ENCODE results near the gene PPM1G.
"Not testable (repeated sequence)": the region's sequence is repeated elsewhere in the genome, so short reads cannot be mapped to it uniquely, and the experiment has no call there.

PPM1G gene

GRCh38 chr2:27409321-27410073, at the start of gene PPM1G:
Gene PPM1G (minus strand): TSS chr2:27409591. CDS start chr2:27409422, 169 bp downstream.
- peak; percentile 97 for DNase-seq

DNA sequence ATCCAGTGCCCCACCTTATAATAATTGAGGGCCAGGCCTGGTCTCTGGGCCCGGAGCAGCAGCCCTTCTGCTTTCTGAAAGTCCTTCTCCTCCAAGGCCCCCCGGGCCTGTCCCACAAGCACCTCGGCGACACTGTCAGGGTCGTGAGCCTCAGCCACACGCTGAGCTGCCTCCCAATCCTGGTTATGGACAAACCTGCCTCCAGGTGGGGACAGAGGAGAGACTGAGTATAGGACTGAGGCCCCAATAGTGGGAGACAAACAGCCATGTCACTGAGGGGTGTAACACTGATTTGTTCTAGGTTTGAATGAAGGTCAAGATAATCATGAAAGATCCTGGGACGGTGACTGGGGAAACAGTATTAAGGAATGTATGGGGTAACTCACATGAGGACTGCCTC, 44.6 kb upstream of the PPM1G start:
- no peak for DNase-seq

GRCh38 chr2:27451095-27451494, 41.7 kb upstream of the PPM1G start:
- no peak for DNase-seq

- no peak for DNase-seq
Measured at GRCh38 chr2:27448381-27448780, 39.0 kb upstream of the PPM1G start.

GRCh38 chr2:27446057-27446456, 36.7 kb upstream of the PPM1G start:
- no peak for DNase-seq

GRCh38 chr2:27445615-27446014, 36.2 kb upstream of the PPM1G start:
- DNase-seq, result no peak

DNA sequence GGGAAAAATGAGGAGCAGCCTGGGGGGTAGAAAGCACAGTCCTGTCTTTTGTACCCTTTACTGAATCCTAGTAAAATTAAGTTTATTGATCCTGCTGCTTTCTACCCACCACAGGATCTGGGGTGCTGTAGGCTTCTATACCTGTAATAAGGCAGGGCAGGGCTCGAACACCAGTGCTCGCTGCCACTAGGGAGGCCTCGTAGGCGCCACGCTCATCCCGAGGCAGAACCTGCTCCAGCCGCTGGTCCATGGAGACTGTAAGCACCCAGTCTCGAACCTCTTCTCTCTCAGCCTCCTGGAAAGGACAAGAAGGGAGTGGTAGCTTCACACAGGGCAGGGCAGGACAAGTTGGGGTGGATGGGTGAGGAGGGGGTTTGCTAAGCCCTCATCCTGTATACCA, 35.8 kb upstream of the PPM1G start:
- DNase-seq, result no peak

GRCh38 chr2:27442920-27443282, 33.5 kb upstream of the PPM1G start:
- DNase-seq, result no peak

DNA sequence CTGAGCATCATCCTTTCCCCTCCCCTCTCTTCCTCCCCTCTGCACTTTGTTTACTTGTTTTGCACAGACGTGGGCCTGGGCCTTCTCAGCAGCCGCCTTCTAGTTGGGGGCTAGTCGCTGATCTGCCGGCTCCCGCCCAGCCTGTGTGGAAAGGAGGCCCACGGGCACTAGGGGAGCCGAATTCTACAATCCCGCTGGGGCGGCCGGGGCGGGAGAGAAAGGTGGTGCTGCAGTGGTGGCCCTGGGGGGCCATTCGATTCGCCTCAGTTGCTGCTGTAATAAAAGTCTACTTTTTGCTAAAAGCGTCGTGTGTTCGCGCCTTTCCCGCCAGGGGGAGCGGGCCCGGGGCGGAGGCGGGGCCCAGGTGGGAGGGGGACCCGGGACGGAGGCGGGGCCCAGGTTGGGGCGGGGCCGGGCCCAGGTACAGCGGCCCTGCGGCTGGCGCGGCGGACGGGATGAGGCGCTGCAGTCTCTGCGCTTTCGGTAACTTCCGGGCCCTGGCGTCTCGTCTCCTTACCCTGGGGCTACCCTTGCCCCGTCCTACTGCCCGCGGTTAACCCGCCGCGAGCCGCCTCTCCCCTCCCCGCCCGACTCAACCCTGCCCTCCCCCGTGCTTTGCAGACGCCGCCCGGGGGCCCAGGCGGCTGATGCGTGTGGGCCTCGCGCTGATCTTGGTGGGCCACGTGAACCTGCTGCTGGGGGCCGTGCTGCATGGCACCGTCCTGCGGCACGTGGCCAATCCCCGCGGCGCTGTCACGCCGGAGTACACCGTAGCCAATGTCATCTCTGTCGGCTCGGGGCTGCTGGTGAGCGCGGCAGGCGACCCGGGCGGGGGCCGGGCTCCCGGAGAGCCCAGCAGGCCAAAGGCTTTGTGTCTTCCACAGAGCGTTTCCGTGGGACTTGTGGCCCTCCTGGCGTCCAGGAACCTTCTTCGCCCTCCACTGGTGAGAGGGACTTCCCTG, 32.8 kb upstream of the PPM1G start, which contains the start of gene KRTCAP3:
KRTCAP3 (plus strand) TSS at position 424 of the 962 bp plus-strand sequence; CDS start at position 456, 32 bp downstream.
- no peak for DNase-seq

GRCh38 chr2:27441226-27441926, 32.0 kb upstream of the PPM1G start:
- DNase-seq, result no peak

DNA sequence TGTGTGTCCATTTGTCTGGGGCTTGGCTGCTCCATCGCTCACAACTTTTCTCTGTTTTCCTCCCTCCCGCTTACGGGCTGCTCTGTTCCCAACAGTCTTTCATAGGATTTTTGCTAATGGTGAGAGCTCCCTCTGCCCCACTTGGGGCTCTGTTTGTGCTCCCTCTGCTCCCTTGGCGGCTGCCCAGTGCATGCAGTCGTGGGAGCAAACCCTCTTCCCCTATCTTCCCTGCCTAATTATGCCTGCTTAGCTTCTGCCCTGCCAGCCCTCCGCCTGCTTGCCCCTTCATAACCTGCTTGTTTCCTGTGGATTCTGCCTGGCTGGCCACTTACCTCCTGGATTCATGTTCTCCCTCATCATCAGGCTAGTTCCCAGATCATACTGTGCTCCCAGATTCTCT, 26.2 kb upstream of the PPM1G start:
- DNase-seq, result no peak

DNA sequence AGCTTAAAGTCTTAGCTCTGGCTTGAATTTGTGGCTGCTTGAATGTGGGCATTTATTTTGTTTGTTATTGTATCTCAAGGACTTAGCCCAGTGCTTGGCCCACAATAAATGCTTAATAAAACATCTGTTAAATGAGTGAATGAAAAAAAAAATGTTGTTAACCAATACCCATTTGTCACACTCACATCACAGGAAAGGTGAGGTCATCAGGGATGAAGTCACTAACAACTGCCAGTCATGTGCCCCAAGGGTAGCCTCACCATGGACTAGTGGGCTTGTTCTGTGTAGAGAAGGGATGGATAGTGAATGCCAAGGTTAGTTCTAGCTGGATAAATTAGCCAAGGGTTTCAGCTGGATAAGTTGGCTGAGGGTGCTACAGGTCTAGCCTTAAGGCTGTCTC, 22.0 kb upstream of the PPM1G start:
- no peak for DNase-seq

GRCh38 chr2:27428978-27429541, 19.7 kb upstream of the PPM1G start:
- peak; percentile 62 for DNase-seq

GRCh38 chr2:27428213-27428977, 19.0 kb upstream of the PPM1G start, which contains the start of gene NRBP1:
Gene NRBP1 (plus strand): TSS chr2:27428631. CDS start chr2:27433274, 4,643 bp downstream.
- peak; percentile 98 for DNase-seq

DNA sequence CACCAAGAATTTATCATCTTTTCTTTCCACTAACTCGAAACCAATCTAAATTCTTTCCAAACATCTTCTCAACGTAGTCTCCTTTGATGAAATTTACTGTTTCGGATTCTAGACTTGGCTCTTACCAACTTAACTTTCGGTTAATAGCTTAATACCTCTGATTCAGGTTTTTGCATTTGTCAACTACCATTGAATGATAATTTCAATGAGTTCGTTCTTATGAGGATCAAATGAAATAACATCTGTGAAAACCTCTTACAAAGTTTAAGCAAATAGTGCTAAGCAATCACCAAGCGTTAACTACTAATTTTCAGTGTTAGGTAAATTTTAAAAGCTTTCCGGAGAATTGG, 18.4 kb upstream of the PPM1G start:
- DNase-seq, result no peak

- not testable (repeated sequence) for DNase-seq
Measured at GRCh38 chr2:27425039-27425438, 15.6 kb upstream of the PPM1G start.

DNA sequence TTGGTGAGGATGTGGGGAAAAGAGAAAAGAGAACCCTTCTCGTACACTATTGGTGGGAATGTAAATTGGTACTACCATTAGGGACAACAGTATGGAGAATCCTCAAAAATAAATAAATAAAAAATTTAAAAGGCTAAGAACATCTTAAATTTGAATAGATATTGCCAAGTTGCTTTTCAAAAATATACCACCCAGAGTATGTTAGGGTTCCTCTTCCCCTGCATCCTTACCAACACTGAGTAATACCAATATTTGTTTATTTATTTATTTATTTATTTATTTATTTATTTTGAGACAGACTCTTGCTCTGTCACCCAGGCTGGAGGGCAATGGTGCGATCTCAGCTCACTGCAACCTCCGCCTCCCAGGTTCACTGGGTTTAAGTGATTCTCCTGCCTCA, 13.6 kb upstream of the PPM1G start:
- no peak for DNase-seq

DNA sequence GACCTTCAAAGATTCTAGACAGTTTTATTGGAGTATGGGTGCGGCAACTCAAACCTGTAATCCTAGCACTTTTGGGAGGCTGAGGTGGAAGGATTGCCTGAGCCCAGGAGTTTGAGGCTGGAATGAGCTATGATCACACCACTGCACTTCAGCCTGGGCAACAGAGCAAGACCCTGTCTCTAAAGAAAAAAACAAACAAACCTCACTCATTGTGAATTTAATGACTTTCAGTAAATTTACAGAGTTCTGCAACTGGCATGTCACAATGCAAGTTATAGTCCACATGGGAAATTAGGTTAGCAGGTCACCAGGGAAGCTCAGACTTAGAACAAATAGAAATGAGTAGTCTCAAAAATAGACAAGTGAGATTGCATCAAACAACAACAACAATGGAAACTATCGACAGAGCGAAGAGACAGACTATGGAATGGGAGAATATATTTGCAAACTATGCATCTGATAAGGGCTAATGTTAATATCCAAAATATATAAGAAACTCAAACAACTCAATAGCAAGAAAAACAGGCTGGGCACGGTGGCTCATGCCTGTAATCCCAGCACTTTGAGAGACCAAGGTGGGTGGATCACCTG, 12.4 kb upstream of the PPM1G start:
- no peak for DNase-seq

DNA sequence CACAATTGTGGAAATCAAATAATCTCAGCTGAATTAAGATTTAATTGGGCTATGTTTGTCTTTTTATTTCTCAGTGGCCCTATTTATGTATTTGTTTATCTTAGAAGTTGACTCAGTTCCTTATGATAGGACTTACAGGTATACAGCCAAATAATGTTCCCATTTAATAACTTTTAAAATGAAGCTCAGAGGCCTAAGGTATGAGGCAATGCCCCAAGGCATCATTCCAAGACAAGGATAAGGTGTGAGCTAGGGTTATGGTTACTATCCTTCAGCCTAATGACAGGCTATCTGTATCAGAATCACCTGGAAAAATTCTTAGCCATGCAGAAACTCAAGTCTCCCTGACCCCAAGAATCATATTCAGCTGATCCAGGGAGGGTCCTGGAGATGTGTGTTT, 11.6 kb upstream of the PPM1G start:
- DNase-seq, result no peak

GRCh38 chr2:27416151-27416550, 6.8 kb upstream of the PPM1G start:
- DNase-seq, result no peak

DNA sequence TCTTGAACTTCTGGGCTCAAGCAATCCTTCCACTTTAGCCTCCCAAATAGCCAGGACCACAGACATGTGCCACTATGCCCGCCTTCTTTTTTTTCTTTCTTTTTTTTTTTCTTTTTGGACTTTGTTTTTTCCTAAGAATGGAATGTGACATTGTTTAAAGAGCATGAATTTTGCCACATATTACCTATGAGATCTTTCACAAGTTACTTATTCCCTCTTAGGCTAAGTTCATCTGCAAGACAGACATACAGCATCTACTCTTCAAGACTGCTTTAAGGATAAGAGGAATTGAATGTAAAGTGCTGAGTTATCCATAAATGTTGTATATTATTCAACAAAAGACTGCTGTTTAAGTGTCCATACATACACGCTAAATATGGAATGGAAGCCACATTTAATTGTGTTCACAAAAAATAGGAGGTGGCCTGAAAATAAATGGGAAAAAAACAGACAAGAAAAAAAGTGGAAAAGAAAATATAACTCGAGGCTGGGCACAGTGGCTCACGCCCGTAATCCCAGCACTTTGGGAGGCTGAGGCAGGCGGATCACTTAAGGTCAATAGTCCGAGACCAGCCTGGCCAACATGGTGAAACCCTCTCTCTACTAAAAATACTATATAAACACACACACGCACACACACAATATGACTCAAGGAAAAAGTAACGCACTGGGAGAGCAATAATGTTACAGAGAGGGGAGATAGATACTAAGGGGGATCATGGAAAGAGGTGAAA, 3.2 kb upstream of the PPM1G start:
- DNase-seq, result no peak

Measured in midbrain (tissue), 1 donor.